ENCODE data around the gene CAMTA1. TPM values are rescaled to one million over a fixed set of nuclear protein-coding genes. Genes with fewer than 3 reads are reported as not detected.

Gene CAMTA1
- total and polyA plus RNA-seq, 4 donors: 78.7 to 438 (median 173) TPM

GRCh38 chr1:7608628-7609305, 823.5 kb downstream of the CAMTA1 start:
- ATAC-seq (ENCODE audit: low FRiP score): no peak
- intact Hi-C loops (cut with DNase I): no loop called here
- peaks cover 9% of the 10 kb centered on the region for H3K9me3 ChIP-seq (ENCODE audit: control insufficient read depth, low read length)
- WGBS, 2 donors: 51 to 56% methylated on average over 10 of the region's 10 CpGs
- H3K27ac ChIP-seq (ENCODE audit: low read depth in 1 of 2, low read length in 2 of 2): no peak overlapping the region
- H3K27me3 ChIP-seq (ENCODE audit: control insufficient read depth in 1 of 2, insufficient read depth in 2 of 2, low read length in 1 of 2): no peaks in the 10 kb centered on the region
- H3K4me1 ChIP-seq (ENCODE audit: control insufficient read depth in 1 of 2, insufficient read depth in 2 of 2, low read length in 2 of 2): no peaks in the 10 kb centered on the region
- H3K36me3 ChIP-seq (ENCODE audit: control insufficient read depth in 1 of 2, insufficient read depth in 2 of 2, low read length in 1 of 2): no peaks in the 10 kb centered on the region
- no peak overlapping the region for H3K4me3 ChIP-seq (ENCODE audit: low read length in 2 of 2)
- DNase-seq: peak; percentile 25 to 46

- H3K9me3 ChIP-seq (ENCODE audit: control insufficient read depth, low read length): peaks cover 9% of the 10 kb centered on the region
- ATAC-seq (ENCODE audit: low FRiP score) (no peak), DNase-seq (peak; percentile 19 to 25)
- WGBS, 2 donors: 78 to 80% methylated on average over 7 of the region's 7 CpGs
- intact Hi-C loops (cut with DNase I): no loop called here
- H3K36me3 ChIP-seq (ENCODE audit: control insufficient read depth in 1 of 2, insufficient read depth in 2 of 2, low read length in 1 of 2): no peaks in the 10 kb centered on the region
- no peak overlapping the region for H3K27ac ChIP-seq (ENCODE audit: low read depth in 1 of 2, low read length in 2 of 2)
- no peaks in the 10 kb centered on the region for H3K4me1 ChIP-seq (ENCODE audit: control insufficient read depth in 1 of 2, insufficient read depth in 2 of 2, low read length in 2 of 2)
- no peak overlapping the region for H3K4me3 ChIP-seq (ENCODE audit: low read length in 2 of 2)
- no peaks in the 10 kb centered on the region for H3K27me3 ChIP-seq (ENCODE audit: control insufficient read depth in 1 of 2, insufficient read depth in 2 of 2, low read length in 1 of 2)
Observed at GRCh38 chr1:7609311-7609994, 824.2 kb downstream of the CAMTA1 start.

GRCh38 chr1:7610106-7610731, 825.0 kb downstream of the CAMTA1 start:
- Histone ChIP-seq H3K4me1 (ENCODE audit: control insufficient read depth in 1 of 2, insufficient read depth in 2 of 2, low read length in 2 of 2) (no peaks in the 10 kb centered on the region), H3K27ac (ENCODE audit: low read depth in 1 of 2, low read length in 2 of 2) (no peak overlapping the region), H3K9me3 (ENCODE audit: control insufficient read depth, low read length) (peaks cover 9% of the 10 kb centered on the region), H3K36me3 (ENCODE audit: control insufficient read depth in 1 of 2, insufficient read depth in 2 of 2, low read length in 1 of 2) (no peaks in the 10 kb centered on the region), H3K27me3 (ENCODE audit: control insufficient read depth in 1 of 2, insufficient read depth in 2 of 2, low read length in 1 of 2) (no peaks in the 10 kb centered on the region), H3K4me3 (ENCODE audit: low read length in 2 of 2) (no peak overlapping the region)
- DNase-seq (peak; percentile 34 to 54), ATAC-seq (ENCODE audit: low FRiP score) (no peak)
- 67 to 69% methylated on average over 5 of the region's 5 CpGs for WGBS, 2 donors
- intact Hi-C loops (cut with DNase I): no loop called here

- ATAC-seq (ENCODE audit: low FRiP score): no peak
- WGBS, 2 donors: 89 to 90% methylated on average over 9 of the region's 9 CpGs
- intact Hi-C loops (cut with DNase I): no loop called here
Observed at GRCh38 chr1:7610936-7611335, 825.7 kb downstream of the CAMTA1 start.

GRCh38 chr1:7611421-7612010, 826.3 kb downstream of the CAMTA1 start:
- DNase-seq (peak; percentile 24 to 58), ATAC-seq (ENCODE audit: low FRiP score) (no peak)
- Histone ChIP-seq H3K27ac (ENCODE audit: low read depth in 1 of 2, low read length in 2 of 2) (no peak overlapping the region), H3K4me1 (ENCODE audit: control insufficient read depth in 1 of 2, insufficient read depth in 2 of 2, low read length in 2 of 2) (no peaks in the 10 kb centered on the region), H3K9me3 (ENCODE audit: control insufficient read depth, low read length) (peaks cover 5% of the 10 kb centered on the region), H3K27me3 (ENCODE audit: control insufficient read depth in 1 of 2, insufficient read depth in 2 of 2, low read length in 1 of 2) (no peaks in the 10 kb centered on the region), H3K4me3 (ENCODE audit: low read length in 2 of 2) (no peak overlapping the region), H3K36me3 (ENCODE audit: control insufficient read depth in 1 of 2, insufficient read depth in 2 of 2, low read length in 1 of 2) (no peaks in the 10 kb centered on the region)
- intact Hi-C loops (cut with DNase I): no loop called here
- WGBS, 2 donors: 78 to 80% methylated on average over 9 of the region's 9 CpGs

More at GRCh38 chr1:7610936-7611335, 825.7 kb downstream of the CAMTA1 start:
- no peak overlapping the region for H3K4me3 ChIP-seq (ENCODE audit: low read length in 2 of 2)
- no peaks in the 10 kb centered on the region for H3K36me3 ChIP-seq (ENCODE audit: control insufficient read depth in 1 of 2, insufficient read depth in 2 of 2, low read length in 1 of 2)
- H3K27ac ChIP-seq (ENCODE audit: low read depth in 1 of 2, low read length in 2 of 2): no peak overlapping the region
- no peaks in the 10 kb centered on the region for H3K27me3 ChIP-seq (ENCODE audit: control insufficient read depth in 1 of 2, insufficient read depth in 2 of 2, low read length in 1 of 2)
- peak; percentile 27 to 55 for DNase-seq
- H3K9me3 ChIP-seq (ENCODE audit: control insufficient read depth, low read length): peaks cover 7% of the 10 kb centered on the region
- H3K4me1 ChIP-seq (ENCODE audit: control insufficient read depth in 1 of 2, insufficient read depth in 2 of 2, low read length in 2 of 2): no peaks in the 10 kb centered on the region

- Histone ChIP-seq H3K27ac (ENCODE audit: low read depth in 1 of 2, low read length in 2 of 2) (no peak overlapping the region), H3K4me3 (ENCODE audit: low read length in 2 of 2) (no peak overlapping the region), H3K27me3 (ENCODE audit: control insufficient read depth in 1 of 2, insufficient read depth in 2 of 2, low read length in 1 of 2) (no peaks in the 10 kb centered on the region), H3K36me3 (ENCODE audit: control insufficient read depth in 1 of 2, insufficient read depth in 2 of 2, low read length in 1 of 2) (no peaks in the 10 kb centered on the region), H3K4me1 (ENCODE audit: control insufficient read depth in 1 of 2, insufficient read depth in 2 of 2, low read length in 2 of 2) (no peaks in the 10 kb centered on the region), H3K9me3 (ENCODE audit: control insufficient read depth, low read length) (peaks cover 4% of the 10 kb centered on the region)
- 64 to 69% methylated on average over 15 to 18 of the region's 18 CpGs for WGBS, 2 donors
- ATAC-seq (ENCODE audit: low FRiP score) (no peak), DNase-seq (peak; percentile 26 to 68)
- intact Hi-C loops (cut with DNase I): no loop called here
Observed at GRCh38 chr1:7613106-7613850, 828.0 kb downstream of the CAMTA1 start.

GRCh38 chr1:7613851-7614205, 828.6 kb downstream of the CAMTA1 start:
- 83 to 92% methylated on average over 4 of the region's 4 CpGs for WGBS, 2 donors
- Histone ChIP-seq H3K4me1 (ENCODE audit: control insufficient read depth in 1 of 2, insufficient read depth in 2 of 2, low read length in 2 of 2) (no peaks in the 10 kb centered on the region), H3K4me3 (ENCODE audit: low read length in 2 of 2) (no peak overlapping the region), H3K9me3 (ENCODE audit: control insufficient read depth, low read length) (peaks cover 4% of the 10 kb centered on the region), H3K36me3 (ENCODE audit: control insufficient read depth in 1 of 2, insufficient read depth in 2 of 2, low read length in 1 of 2) (no peaks in the 10 kb centered on the region), H3K27ac (ENCODE audit: low read depth in 1 of 2, low read length in 2 of 2) (no peak overlapping the region), H3K27me3 (ENCODE audit: control insufficient read depth in 1 of 2, insufficient read depth in 2 of 2, low read length in 1 of 2) (no peaks in the 10 kb centered on the region)
- DNase-seq: peak; percentile 26 to 28
- intact Hi-C loops (cut with DNase I): no loop called here
- ATAC-seq (ENCODE audit: low FRiP score): no peak

GRCh38 chr1:7614576-7615074, 829.4 kb downstream of the CAMTA1 start:
- DNase-seq: peak; percentile 12 to 64
- intact Hi-C loops (cut with DNase I): no loop called here
- peaks cover 4% of the 10 kb centered on the region for H3K9me3 ChIP-seq (ENCODE audit: control insufficient read depth, low read length)
- H3K27ac ChIP-seq (ENCODE audit: low read depth in 1 of 2, low read length in 2 of 2): no peak overlapping the region
- H3K27me3 ChIP-seq (ENCODE audit: control insufficient read depth in 1 of 2, insufficient read depth in 2 of 2, low read length in 1 of 2): no peaks in the 10 kb centered on the region
- H3K4me1 ChIP-seq (ENCODE audit: control insufficient read depth in 1 of 2, insufficient read depth in 2 of 2, low read length in 2 of 2): no peaks in the 10 kb centered on the region
- H3K4me3 ChIP-seq (ENCODE audit: low read length in 2 of 2): no peak overlapping the region
- ATAC-seq (ENCODE audit: low FRiP score): no peak
- no peaks in the 10 kb centered on the region for H3K36me3 ChIP-seq (ENCODE audit: control insufficient read depth in 1 of 2, insufficient read depth in 2 of 2, low read length in 1 of 2)
- 59 to 61% methylated on average over 9 of the region's 9 CpGs for WGBS, 2 donors
